OCI-M2 (cell line): ENCODE results near the gene SLC13A1.
A peak's percentile ranks its signal among the peaks of the same experiment; 100 is the strongest.

ENCODE experiments used
- DNase-seq: peaks from one replicate; lab custom pipeline; 2025; ENCODE audit not compliant: unreplicated experiment; lab: John Stamatoyannopoulos, UW

The SLC13A1 gene

GRCh38 chr7:123198668-123199652, 809 bp downstream of the SLC13A1 start:
- DNase-seq = no peak

DNA sequence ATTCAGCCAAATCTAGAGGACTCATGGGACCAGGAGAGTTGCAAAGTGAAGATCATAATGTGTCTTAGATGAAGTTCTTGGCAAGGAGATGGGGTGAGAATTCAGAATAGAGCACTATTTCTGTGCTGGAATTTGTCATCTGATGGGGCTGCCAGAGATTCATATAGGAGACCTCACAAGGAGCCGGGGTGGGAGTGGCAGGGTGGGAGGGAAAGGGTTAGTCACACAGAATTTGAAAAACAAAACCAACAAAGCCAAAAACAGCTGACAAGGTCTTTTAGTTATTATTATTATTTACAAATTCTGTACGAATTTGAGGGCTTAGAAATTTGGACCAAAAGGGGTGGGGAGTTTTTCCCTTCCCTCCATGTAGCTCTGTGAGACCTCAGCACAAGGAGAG, 1.7 kb downstream of the SLC13A1 start:
- DNase-seq = no peak

DNA sequence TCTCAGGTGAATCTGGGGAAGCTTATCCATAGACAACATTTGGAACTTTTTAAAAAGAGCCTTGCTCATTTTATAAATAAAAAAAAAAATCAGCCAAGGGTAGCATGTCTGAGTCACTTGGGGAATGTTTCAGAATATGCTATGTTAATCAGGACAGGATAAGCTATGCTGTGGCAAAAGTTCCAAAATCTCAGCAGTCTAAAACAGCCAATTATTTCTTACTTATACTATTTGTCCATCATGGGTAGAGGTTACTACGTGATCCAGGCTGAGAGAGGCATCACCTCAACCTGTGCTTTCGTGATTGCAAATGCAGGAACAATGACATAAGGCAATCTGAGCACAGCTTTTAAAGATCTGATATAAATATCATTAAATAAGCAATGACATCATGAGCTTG, 6.5 kb downstream of the SLC13A1 start:
- no peak for DNase-seq

DNA sequence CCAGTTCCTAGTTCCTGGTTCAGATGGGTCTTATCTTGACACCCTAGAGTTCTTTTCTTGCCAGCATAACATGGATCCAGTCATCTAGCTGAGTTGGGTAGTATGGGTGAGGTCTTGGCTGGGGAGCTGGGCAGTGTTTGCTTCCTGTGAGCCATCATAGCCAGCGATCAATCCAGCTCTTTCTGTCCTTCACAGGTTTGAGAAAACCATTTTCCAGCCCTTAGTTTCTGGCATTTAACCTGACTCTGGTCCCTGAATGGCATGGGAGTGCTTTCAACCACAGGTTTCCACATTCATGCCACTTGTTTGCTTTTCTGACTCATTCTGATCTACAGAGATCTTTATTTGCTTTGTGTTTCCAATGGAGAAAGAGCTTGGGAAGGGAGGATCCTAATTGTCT, 8.6 kb downstream of the SLC13A1 start:
- DNase-seq = no peak

- DNase-seq = no peak
Observed at GRCh38 chr7:123190109-123190831, 9.5 kb downstream of the SLC13A1 start.

GRCh38 chr7:123185756-123186155, 14.0 kb downstream of the SLC13A1 start:
- DNase-seq = no peak

- no peak for DNase-seq
Observed at GRCh38 chr7:123184271-123184670, 15.5 kb downstream of the SLC13A1 start.

GRCh38 chr7:123183431-123183830, 16.3 kb downstream of the SLC13A1 start:
- no peak for DNase-seq

- no peak for DNase-seq
Observed at GRCh38 chr7:123177442-123177841, 22.3 kb downstream of the SLC13A1 start.

DNA sequence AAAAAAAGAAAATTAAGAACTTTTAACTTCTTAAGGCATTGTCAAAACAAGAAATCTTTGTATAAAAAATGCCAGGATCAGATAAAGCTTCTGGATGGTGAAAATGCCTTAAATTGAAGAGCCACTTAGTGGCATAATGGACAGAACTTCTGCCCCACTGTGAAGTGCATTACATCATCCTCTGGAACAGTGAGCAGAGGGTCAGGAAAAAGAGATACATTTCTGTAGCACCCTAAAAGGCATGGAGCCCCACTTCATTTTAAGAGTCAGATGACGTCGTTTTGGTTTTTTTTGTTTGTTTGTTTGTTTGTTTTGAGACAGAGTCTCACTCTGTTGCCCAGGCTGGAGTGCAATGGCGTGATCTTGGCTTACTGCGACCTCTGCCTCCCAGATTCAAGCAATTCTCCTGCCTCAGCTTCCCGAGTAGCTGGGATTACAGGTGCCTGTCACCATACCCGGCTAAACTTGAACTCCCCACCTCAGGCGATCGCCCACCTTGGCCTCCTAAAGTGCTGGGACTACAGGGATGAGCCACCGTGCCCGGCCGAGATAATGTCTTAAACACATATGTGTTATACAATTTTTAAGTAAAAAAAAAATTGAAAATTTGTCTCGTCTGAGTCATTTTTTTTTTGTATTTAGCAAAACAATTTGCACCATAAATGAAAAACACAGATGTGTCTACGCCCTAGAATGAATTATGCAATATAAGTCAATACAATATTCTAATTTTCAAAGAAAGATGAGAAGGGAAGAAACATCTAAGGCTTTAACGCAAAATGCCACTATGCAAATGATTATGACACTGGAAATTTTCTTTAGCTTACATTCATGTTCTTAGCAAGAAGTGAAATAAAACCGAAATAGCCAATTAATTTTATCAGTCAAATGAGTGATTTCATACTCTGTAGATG, 29.2 kb downstream of the SLC13A1 start:
- DNase-seq = no peak

DNA sequence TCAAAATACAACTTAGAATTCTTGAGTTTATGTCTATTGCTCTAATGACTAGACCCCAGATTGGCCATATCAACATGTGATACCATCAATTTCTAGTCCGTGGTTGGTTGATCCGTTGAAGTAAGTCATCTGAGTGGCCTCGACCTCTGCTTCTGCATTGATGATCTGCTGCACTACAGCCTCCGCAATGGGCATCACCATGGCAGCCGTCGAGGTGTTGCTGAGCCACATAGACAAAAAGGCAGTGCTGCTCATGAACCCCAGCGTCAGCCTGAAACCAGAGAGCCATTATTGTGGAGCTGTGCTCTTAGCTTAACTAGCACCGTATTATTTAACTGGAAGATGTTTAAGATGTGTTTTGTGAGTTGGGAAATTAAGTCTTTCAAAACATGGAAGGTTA, 30.7 kb downstream of the SLC13A1 start:
- DNase-seq = no peak

DNA sequence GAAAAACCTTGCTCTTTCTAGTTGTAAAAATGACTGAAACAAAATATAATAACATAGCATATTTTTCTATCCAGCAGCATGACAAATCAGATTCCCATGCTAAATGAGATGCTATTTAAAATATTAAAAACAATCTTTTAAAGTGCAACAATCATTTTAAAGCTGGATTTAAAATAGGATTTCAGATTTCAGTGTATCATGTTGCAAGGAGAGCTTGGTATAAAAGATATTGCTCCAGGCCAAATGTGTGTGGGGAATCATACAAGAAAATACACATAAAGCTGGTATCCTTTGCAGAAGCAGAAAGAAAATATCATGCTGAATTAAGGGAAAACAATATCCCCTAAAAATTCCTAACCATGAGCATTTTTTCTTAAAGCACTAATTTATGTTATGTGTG, 42.2 kb downstream of the SLC13A1 start:
- DNase-seq = no peak

- DNase-seq = no peak
Observed at GRCh38 chr7:123155571-123155970, 44.2 kb downstream of the SLC13A1 start.

DNA sequence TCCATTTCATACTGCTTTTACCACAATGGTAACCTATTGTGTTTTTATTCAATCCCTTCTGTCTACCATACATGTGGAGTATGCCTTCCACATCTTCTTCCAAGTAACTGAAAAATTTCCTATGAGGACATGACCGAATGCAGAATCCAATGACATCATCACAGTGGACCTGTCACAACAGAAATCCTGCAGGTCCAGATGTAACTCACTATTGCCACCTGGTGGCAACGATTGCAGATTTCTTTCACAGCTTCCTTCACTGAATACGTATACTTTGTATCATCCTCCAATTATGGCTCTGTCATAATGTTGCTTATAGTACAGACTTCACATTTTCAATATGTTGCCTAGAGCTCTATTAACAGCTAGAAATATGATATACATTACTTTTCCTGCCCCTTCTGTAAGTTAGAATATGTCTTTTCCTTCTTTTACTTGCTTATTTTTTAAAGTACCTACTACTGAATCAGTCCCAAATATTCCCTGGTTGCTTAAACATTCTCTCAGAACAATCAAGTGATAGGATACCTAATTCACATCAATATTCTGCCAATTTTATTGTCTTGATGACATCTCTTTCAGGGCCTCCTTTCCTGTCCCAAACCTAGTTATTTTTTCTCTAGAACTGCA, 45.4 kb downstream of the SLC13A1 start:
- peak; percentile 90 for DNase-seq

DNA sequence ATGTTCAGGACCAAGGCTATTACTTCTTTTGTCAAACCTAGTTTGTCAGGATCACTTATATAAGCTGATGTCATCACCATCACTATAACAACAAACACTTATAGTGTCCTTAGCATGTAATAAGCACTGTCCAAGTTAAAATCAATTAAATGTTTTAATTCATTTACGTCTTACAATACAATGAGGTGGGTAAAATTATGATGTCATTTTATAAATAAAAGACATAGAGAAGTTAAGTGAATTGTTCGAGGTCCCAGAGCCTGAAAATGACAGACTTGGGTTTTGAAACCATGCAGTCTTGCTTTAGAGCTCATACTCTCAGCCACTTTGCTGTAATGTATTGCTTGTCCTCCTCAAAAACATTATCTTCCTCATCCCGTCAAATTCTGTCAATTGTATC, 48.3 kb downstream of the SLC13A1 start:
- DNase-seq = no peak

DNA sequence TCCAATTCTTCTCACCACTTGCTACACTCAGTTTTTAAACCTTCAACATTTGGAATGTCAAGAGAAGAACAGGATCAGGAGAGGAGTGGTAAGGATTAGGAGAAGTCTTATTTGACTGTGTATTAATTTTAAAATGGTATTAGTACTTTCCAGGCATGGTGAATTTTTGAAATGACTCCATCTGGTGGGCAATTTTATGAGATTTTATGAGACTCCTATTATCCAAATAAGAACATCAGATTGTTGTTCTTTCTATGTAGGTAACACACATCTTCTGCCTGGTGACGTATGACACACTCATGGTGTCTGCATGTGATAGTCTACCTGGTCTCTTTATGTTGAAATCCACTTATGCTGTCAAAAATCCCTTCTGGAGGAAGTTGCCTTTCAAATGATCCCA, 51.0 kb downstream of the SLC13A1 start:
- no peak for DNase-seq

DNA sequence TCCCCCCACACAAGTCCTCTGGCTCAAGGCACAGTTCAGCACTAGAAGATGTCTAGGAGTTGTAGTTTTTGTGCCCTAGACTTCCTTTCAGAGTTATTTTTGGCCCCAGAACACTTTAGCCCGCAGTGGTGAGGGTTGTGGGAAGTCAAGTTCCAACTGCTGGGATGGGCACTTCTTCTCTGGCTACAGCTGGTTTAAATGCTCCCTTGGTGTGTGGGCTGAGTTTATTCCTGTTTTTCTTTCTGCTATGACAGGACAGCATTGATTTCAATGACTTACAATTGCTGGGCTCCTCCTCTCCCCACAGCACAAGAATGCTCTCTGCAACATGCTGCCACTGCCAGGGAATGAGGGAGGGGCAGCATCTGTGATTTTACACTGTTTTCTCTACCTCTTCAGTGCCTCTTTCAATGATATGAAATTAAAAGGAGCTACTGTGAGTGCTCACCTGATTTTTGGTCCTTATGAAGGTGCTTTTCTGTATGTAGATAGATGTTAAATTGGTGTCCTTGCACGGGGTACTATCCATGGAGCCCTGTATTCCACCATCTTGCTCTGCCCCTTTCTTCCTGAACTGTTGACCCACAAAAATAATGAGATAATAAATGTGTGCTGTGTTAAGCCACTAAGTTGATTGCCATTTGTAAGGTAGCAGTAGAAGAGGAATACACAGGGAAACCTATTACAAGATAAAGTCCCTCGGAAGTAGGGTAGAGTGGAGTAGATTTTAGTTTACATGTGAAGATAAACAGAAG, 56.3 kb downstream of the SLC13A1 start:
- DNase-seq = no peak

- no peak for DNase-seq
Observed at GRCh38 chr7:123140561-123140960, 59.2 kb downstream of the SLC13A1 start.

DNA sequence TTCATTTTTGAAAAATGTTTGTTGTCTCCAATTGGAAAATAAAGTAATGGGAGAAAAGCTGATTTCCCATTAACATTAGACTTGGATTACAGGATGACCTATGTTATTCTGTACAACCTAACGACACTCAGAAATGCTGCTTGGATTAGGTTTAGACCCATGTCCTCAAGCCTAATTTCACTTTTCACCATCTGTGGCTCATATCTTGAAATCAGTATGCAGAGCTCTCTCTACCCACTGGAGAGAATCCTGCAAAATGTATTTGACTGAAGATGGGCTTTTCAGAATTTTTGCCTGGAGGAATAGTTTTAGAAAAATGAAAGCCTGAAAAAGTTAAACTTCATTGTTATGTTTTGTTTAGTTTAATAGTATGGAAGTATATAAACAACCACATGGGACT, 63.8 kb downstream of the SLC13A1 start:
- DNase-seq = no peak

GRCh38 chr7:123133924-123134323, 65.8 kb downstream of the SLC13A1 start:
- no peak for DNase-seq
